Trophoblast cell (in vitro differentiated cells and primary cell): Measurements from ENCODE around the gene IFT57.

ENCODE experiments used
- DNase-seq, 2 donors: peaks; one replicate each; pipeline ENCODE4 v3.0.0-alpha.2; 2016
- H2AFZ ChIP-seq: 2 replicates; pipeline ENCODE4 v1.6.1; 2013; ENCODE audit warnings: low read length, moderate library complexity, mild to moderate bottlenecking; ENCODE audit not compliant: insufficient read depth, poor library complexity
- H2AK5ac ChIP-seq: 2 replicates; pipeline ENCODE4 v1.6.1; 2013; ENCODE audit warnings: mild to moderate bottlenecking, low read length
- H2BK120ac ChIP-seq: 2 replicates; pipeline ENCODE4 v1.6.1; 2013; ENCODE audit warnings: low read length, mild to moderate bottlenecking, moderate library complexity; ENCODE audit not compliant: insufficient read depth, poor library complexity
- H2BK12ac ChIP-seq: 2 replicates; pipeline ENCODE4 v1.6.1; 2013; ENCODE audit warnings: mild to moderate bottlenecking, low read length, moderate library complexity
- H2BK5ac ChIP-seq: 2 replicates; pipeline ENCODE4 v1.6.1; 2013; ENCODE audit warnings: low read length, low read depth, moderate library complexity, mild to moderate bottlenecking; ENCODE audit not compliant: poor library complexity
- H3K14ac ChIP-seq: 2 replicates; pipeline ENCODE4 v1.6.1; 2013; ENCODE audit warnings: mild to moderate bottlenecking, low read length
- H3K18ac ChIP-seq: 2 replicates; pipeline ENCODE4 v1.6.1; 2013; ENCODE audit warnings: mild to moderate bottlenecking, low read length
- H3K23ac ChIP-seq: 2 replicates; pipeline ENCODE4 v1.6.1; 2013; ENCODE audit warnings: low read length
- H3K27ac ChIP-seq: 2 replicates; pipeline ENCODE4 v1.5.1; 2013; ENCODE audit warnings: low read depth, mild to moderate bottlenecking, inconsistent platforms, low read length, moderate library complexity
- H3K27me3 ChIP-seq: 2 replicates; pipeline ENCODE4 v1.6.1; 2013; ENCODE audit warnings: inconsistent platforms, mild to moderate bottlenecking, low read length, moderate library complexity; ENCODE audit not compliant: insufficient read depth
- H3K36me3 ChIP-seq, 2 experiments: 1 replicate in 1 of 2; 2 replicates in 1 of 2; pipeline ENCODE4 v1.6.1; 2013; ENCODE audit warnings: low read length in 2 of 2, mild to moderate bottlenecking in 2 of 2, moderate library complexity in 1 of 2; ENCODE audit not compliant: insufficient read depth in 2 of 2, control insufficient read depth in 1 of 2
- H3K4ac ChIP-seq: 2 replicates; pipeline ENCODE4 v1.6.1; 2013; ENCODE audit warnings: low read depth, mild to moderate bottlenecking, low read length, moderate library complexity
- H3K4me1 ChIP-seq, 2 experiments: 1 replicate in 1 of 2; 2 replicates in 1 of 2; pipeline ENCODE4 v1.6.1; 2013; ENCODE audit warnings: low read length in 2 of 2, mild to moderate bottlenecking in 2 of 2, moderate library complexity in 1 of 2; ENCODE audit not compliant: insufficient read depth in 2 of 2, control insufficient read depth in 1 of 2
- H3K4me2 ChIP-seq: 2 replicates; pipeline ENCODE4 v1.6.1; 2013; ENCODE audit warnings: inconsistent platforms, mild to moderate bottlenecking, low read length, moderate library complexity
- H3K4me3 ChIP-seq: 2 replicates; pipeline ENCODE4 v1.5.1; 2013; ENCODE audit warnings: mild to moderate bottlenecking, low read depth, low read length, inconsistent platforms
- H3K79me1 ChIP-seq: one replicate; pipeline ENCODE4 v1.6.1; 2013; ENCODE audit warnings: low read length
- H3K79me2 ChIP-seq: 2 replicates; pipeline ENCODE4 v1.6.1; 2013; ENCODE audit warnings: low read length, mild to moderate bottlenecking; ENCODE audit not compliant: control insufficient read depth, insufficient read depth, poor library complexity
- H3K9ac ChIP-seq: 2 replicates; pipeline ENCODE4 v1.6.1; 2013; ENCODE audit warnings: mild to moderate bottlenecking, low read length
- H3K9me3 ChIP-seq: 2 replicates; pipeline ENCODE4 v1.6.1; 2013; ENCODE audit warnings: low read depth, mild to moderate bottlenecking, control low read depth, inconsistent platforms, low read length; ENCODE audit not compliant: insufficient read depth
- H4K12ac ChIP-seq: 2 replicates; pipeline ENCODE4 v1.6.1; 2013; ENCODE audit warnings: low read depth, mild to moderate bottlenecking, low read length, moderate library complexity
- H4K8ac ChIP-seq: 2 replicates; pipeline ENCODE4 v1.6.1; 2013; ENCODE audit warnings: low read depth, mild to moderate bottlenecking, low read length, moderate library complexity
- H4K91ac ChIP-seq: one replicate; pipeline ENCODE4 v1.6.1; 2013; ENCODE audit warnings: low read depth, mild to moderate bottlenecking, low read length, moderate library complexity
- WGBS: extraction: QIAGEN DNeasy Blood & Tissue Kit; methylation state at CpG from one replicate; pipeline ENCODE4 v1.1.7; 2013; ENCODE audit warnings: missing lambda C conversion rate; ENCODE audit not compliant: insufficient read length, insufficient coverage; ENCODE audit errors: extremely low coverage; 5-methylcytosine and 5-hydroxymethylcytosine counted together

The IFT57 gene

DNA sequence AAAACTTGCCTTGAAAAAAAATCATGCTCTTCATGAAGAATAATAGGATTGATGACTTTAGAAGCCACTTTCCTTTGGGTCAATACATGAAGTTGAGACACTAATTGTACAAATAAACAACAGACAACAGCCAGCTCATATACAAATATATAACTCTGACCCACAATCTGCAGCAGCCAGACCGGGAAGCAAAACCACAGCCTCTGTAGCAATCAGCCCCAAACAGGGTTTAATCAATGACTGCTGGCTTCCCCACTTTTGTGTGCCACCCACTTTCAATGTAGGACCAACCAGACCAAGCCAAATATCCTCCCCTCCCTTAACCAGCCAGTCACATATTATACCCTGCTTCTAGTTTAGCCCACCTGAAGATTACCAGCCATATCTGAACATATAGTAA, 39.0 kb downstream of the IFT57 start:
- no peaks in the 10 kb centered on the region for H3K4me1 ChIP-seq
- H3K4me2 ChIP-seq = no peak overlapping the region

DNA sequence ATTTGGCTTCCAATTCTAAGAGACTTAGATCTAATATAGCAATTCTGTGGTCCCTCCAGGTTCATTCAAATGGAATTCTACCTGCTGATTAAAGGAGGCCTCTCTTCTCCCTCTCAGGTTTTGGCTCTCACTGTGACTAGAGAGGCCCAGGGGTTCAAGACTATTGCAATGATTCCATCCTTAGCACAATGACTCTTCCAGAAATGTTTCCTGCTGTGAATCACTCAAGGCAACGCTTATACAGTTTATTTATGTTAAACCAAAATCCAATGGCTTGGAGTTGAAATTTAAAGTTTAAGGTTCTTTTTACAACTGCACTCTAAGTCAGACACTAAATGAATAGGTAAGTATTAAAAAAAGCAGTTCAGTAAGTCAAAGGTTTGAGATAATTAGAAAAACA, 39.9 kb downstream of the IFT57 start:
- Histone ChIP-seq H3K9me3 (no peaks in the 10 kb centered on the region), H3K4me3 (no peak overlapping the region), H3K4me2 (no peak overlapping the region), H3K79me2 (no peaks in the 10 kb centered on the region), H3K4me1 (no peaks in the 10 kb centered on the region), H3K9ac (no peak overlapping the region), H2BK120ac (no peak overlapping the region), H3K23ac (no peak overlapping the region), H4K12ac (no peak overlapping the region), H3K27ac (no peak overlapping the region), H2AFZ (no peak overlapping the region), H3K18ac (no peak overlapping the region), H2AK5ac (no peak overlapping the region), H3K36me3 (no peaks in the 10 kb centered on the region), H3K27me3 (no peaks in the 10 kb centered on the region), H3K4ac (no peak overlapping the region), H4K8ac (no peak overlapping the region), H2BK12ac (no peak overlapping the region), H3K79me1 (no peaks in the 10 kb centered on the region), H3K14ac (no peak overlapping the region), H2BK5ac (no peak overlapping the region), H4K91ac (no peak overlapping the region)
- DNase-seq = no peak
- no CpG with 5 or more reads among the region's 1 CpG for WGBS

More for the DNA sequence above, 39.0 kb downstream of the IFT57 start:
- H3K9ac ChIP-seq = no peak overlapping the region
- H3K4ac ChIP-seq = no peak overlapping the region
- no peak overlapping the region for H3K4me3 ChIP-seq
- DNase-seq = no peak
- H2BK120ac ChIP-seq = no peak overlapping the region
- no peak overlapping the region for H4K91ac ChIP-seq
- H4K12ac ChIP-seq = no peak overlapping the region
- no peak overlapping the region for H2BK12ac ChIP-seq
- H2AK5ac ChIP-seq = no peak overlapping the region
- no CpG with 5 or more reads among the region's 1 CpG for WGBS
- H3K79me1 ChIP-seq = no peaks in the 10 kb centered on the region
- H2BK5ac ChIP-seq = no peak overlapping the region
- no peaks in the 10 kb centered on the region for H3K9me3 ChIP-seq
- H3K27me3 ChIP-seq = no peaks in the 10 kb centered on the region
- no peak overlapping the region for H3K14ac ChIP-seq
- no peak overlapping the region for H3K27ac ChIP-seq
- H3K23ac ChIP-seq = no peak overlapping the region
- no peak overlapping the region for H2AFZ ChIP-seq
- H3K18ac ChIP-seq = no peak overlapping the region
- H4K8ac ChIP-seq = no peak overlapping the region
- no peaks in the 10 kb centered on the region for H3K36me3 ChIP-seq
- no peaks in the 10 kb centered on the region for H3K79me2 ChIP-seq

DNA sequence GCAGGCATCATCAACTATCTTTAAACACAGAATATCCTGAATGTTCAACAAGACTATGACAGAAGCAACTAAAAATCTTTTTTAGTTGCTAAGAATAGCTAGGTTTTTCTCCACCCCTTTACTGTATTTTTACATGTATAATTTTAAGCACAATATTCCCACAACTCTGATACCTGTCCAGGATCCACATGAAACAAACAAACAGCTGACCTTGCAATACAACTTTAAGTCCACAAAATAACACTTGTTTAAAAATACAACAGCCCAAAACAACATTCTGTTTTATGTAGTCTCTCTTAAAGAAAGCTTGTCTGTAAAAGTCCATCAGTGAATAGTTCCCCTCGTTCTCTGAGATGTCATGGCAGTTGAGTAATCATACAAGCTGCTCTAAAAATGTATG, 41.1 kb downstream of the IFT57 start:
- Histone ChIP-seq H3K14ac (no peak overlapping the region), H3K9ac (no peak overlapping the region), H2AFZ (no peak overlapping the region), H3K36me3 (no peaks in the 10 kb centered on the region), H4K8ac (no peak overlapping the region), H3K23ac (no peak overlapping the region), H2BK120ac (no peak overlapping the region), H3K27me3 (no peaks in the 10 kb centered on the region), H4K12ac (no peak overlapping the region), H2BK12ac (no peak overlapping the region), H3K79me2 (no peaks in the 10 kb centered on the region), H4K91ac (no peak overlapping the region), H3K27ac (no peak overlapping the region), H3K4me2 (no peak overlapping the region), H3K9me3 (no peaks in the 10 kb centered on the region), H2BK5ac (no peak overlapping the region), H3K18ac (no peak overlapping the region), H3K79me1 (no peaks in the 10 kb centered on the region), H2AK5ac (no peak overlapping the region), H3K4me1 (no peaks in the 10 kb centered on the region), H3K4ac (no peak overlapping the region), H3K4me3 (no peak overlapping the region)
- DNase-seq = no peak
- WGBS = no CpG with 5 or more reads among the region's 1 CpG

DNA sequence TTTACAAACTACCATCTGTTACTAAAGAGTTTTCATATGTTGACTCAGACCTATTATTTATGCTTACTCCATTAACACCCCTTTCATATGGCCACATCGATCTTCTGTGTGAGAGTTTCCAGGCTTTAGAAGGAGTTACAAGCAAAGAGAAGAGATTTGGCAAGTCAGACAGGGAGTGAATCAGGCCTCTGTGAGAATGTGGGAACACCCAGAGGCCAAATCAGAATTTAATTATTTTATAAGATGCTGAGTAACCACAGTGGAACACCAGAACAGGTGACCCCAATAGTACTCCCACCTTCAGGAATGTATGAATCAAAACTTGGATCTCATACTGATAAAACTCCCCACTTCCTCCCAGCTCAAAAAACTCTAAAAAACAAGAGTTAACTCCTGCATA, 42.0 kb downstream of the IFT57 start:
- no peak overlapping the region for H3K18ac ChIP-seq
- H4K12ac ChIP-seq = no peak overlapping the region
- no peak overlapping the region for H3K9ac ChIP-seq
- no peak overlapping the region for H3K27ac ChIP-seq
- H3K14ac ChIP-seq = no peak overlapping the region
- H4K91ac ChIP-seq = no peak overlapping the region
- no peak overlapping the region for H3K23ac ChIP-seq
- no peak for DNase-seq
- H3K4ac ChIP-seq = no peak overlapping the region
- no peak overlapping the region for H3K4me3 ChIP-seq
- no peak overlapping the region for H2BK120ac ChIP-seq
- H2BK12ac ChIP-seq = no peak overlapping the region
- H2AK5ac ChIP-seq = no peak overlapping the region
- no peaks in the 10 kb centered on the region for H3K79me1 ChIP-seq
- no peak overlapping the region for H4K8ac ChIP-seq
- no peaks in the 10 kb centered on the region for H3K9me3 ChIP-seq
- no peaks in the 10 kb centered on the region for H3K4me1 ChIP-seq
- no peaks in the 10 kb centered on the region for H3K36me3 ChIP-seq
- H2BK5ac ChIP-seq = no peak overlapping the region
- H3K79me2 ChIP-seq = no peaks in the 10 kb centered on the region
- H3K27me3 ChIP-seq = no peaks in the 10 kb centered on the region
- H2AFZ ChIP-seq = no peak overlapping the region
- no peak overlapping the region for H3K4me2 ChIP-seq
- no CpG with 5 or more reads among the region's 1 CpG for WGBS
